ENCODE results near the gene MAP7D1.
A peak's percentile ranks its signal among the peaks of the same experiment; 100 is the strongest.
"Not testable (repeated sequence)": the region's sequence is repeated elsewhere in the genome, so short reads cannot be mapped to it uniquely, and the experiment has no call there.

MAP7D1 gene

DNA sequence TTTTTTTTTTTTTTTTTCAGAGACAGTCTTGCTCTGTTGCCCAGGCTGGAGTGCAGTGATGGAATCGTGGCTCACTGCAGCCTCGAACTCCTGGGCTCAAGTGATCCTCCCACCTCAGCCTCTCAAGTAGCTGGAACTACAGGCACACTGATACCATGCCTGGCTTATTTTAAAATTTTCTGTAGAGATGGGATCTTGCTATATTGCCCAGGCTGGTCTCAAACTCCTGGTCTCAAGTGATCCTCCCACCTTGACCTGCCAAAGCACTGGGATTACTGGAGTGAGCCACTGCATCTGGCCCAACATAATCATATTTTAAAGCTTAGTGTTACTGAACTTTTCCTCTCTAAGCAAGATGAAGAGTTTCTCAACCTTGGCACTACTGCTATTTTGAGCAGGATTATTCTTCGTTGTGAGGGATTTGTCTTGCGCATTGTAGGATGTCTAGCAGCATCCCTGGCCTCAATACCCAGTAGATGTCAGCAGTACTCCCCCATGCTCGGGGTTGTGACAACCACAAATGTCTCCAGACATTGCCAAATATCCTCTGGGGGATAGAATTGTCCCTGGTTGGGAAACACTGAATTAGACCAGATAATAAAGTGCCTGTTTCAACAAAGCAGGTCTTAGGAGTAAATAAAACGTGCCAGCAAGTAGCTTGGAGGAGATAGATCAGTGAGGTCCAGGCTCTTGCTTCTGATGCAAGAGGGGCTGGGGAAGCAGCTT, 53.2 kb downstream of the MAP7D1 start:
- no peaks in the 10 kb centered on the region for H3K9me3 ChIP-seq (ENCODE audit: control insufficient read depth, insufficient read depth, low read length)
- H3K36me3 ChIP-seq (ENCODE audit: control insufficient read depth, insufficient read depth, low read length) = no peaks in the 10 kb centered on the region
- no peak overlapping the region for H3K27ac ChIP-seq (ENCODE audit: low read depth, low read length)
- H3K4me1 ChIP-seq (ENCODE audit: control insufficient read depth, insufficient read depth, low read length) = no peaks in the 10 kb centered on the region
- H3K9ac ChIP-seq (ENCODE audit: low read depth, low read length) = no peak overlapping the region
- H3K4me3 ChIP-seq (ENCODE audit: low read depth, low read length) = no peak overlapping the region
- H3K27me3 ChIP-seq (ENCODE audit: control insufficient read depth, insufficient read depth, low read length) = no peaks in the 10 kb centered on the region

GRCh38 chr1:36211307-36211706, 55.3 kb downstream of the MAP7D1 start:
- Histone ChIP-seq H3K27ac (ENCODE audit: low read depth, low read length) (no peak overlapping the region), H3K4me1 (ENCODE audit: control insufficient read depth, insufficient read depth, low read length) (no peaks in the 10 kb centered on the region)

DNA sequence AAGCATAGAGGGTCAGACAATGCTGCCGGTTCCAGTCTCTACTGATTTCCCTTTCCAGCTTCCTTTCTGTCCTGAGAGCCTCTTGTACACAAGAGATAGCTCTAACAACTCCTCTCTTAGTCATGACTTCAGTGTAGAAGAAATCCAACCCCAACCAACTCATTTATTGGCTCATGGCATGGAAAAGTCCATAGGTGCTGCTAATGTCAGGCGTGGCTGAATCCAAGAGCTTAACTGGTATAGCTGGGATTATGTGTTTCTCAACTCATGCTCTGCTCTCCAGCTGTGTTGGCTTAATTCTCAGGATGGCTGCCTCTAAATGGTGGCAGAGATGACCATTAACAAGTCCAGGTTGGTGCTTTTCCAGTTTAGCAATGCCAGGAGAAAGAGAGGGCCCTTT, 55.9 kb downstream of the MAP7D1 start:
- Histone ChIP-seq H3K27me3 (ENCODE audit: control insufficient read depth, insufficient read depth, low read length) (no peaks in the 10 kb centered on the region), H3K9me3 (ENCODE audit: control insufficient read depth, insufficient read depth, low read length) (no peaks in the 10 kb centered on the region), H3K9ac (ENCODE audit: low read depth, low read length) (no peak overlapping the region), H3K36me3 (ENCODE audit: control insufficient read depth, insufficient read depth, low read length) (no peaks in the 10 kb centered on the region), H3K4me3 (ENCODE audit: low read depth, low read length) (no peak overlapping the region), H3K27ac (ENCODE audit: low read depth, low read length) (no peak overlapping the region), H3K4me1 (ENCODE audit: control insufficient read depth, insufficient read depth, low read length) (no peaks in the 10 kb centered on the region)

More at GRCh38 chr1:36211307-36211706, 55.3 kb downstream of the MAP7D1 start:
- Histone ChIP-seq H3K36me3 (ENCODE audit: control insufficient read depth, insufficient read depth, low read length) (no peaks in the 10 kb centered on the region), H3K9me3 (ENCODE audit: control insufficient read depth, insufficient read depth, low read length) (no peaks in the 10 kb centered on the region), H3K27me3 (ENCODE audit: control insufficient read depth, insufficient read depth, low read length) (no peaks in the 10 kb centered on the region), H3K4me3 (ENCODE audit: low read depth, low read length) (no peak overlapping the region), H3K9ac (ENCODE audit: low read depth, low read length) (no peak overlapping the region)

GRCh38 chr1:36212782-36213181, 56.8 kb downstream of the MAP7D1 start:
- no peak overlapping the region for H3K9ac ChIP-seq (ENCODE audit: low read depth, low read length)
- H3K4me1 ChIP-seq (ENCODE audit: control insufficient read depth, insufficient read depth, low read length) = no peaks in the 10 kb centered on the region
- no peaks in the 10 kb centered on the region for H3K27me3 ChIP-seq (ENCODE audit: control insufficient read depth, insufficient read depth, low read length)

DNA sequence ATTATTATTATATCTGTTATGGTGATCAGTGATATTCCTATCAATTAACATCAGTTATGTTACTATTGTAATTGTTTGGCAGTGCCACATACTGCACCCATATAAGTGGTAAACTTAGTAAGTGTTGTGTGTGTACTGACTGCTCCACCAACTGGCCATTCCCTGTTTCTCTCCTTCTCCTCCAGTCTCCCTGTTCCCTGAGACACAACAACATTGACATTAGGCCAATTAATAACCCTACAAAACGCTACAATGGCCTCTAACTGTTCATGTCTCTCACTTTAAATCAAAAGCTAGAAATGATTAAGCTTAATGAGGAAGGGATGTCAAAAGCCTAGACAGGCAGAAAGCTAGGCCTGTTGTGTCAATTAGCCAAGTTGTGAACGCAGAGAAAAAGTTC, 61.7 kb downstream of the MAP7D1 start:
- Histone ChIP-seq H3K4me3 (ENCODE audit: low read depth, low read length) (no peak overlapping the region), H3K36me3 (ENCODE audit: control insufficient read depth, insufficient read depth, low read length) (no peaks in the 10 kb centered on the region), H3K9me3 (ENCODE audit: control insufficient read depth, insufficient read depth, low read length) (no peaks in the 10 kb centered on the region), H3K4me1 (ENCODE audit: control insufficient read depth, insufficient read depth, low read length) (no peaks in the 10 kb centered on the region), H3K9ac (ENCODE audit: low read depth, low read length) (no peak overlapping the region), H3K27me3 (ENCODE audit: control insufficient read depth, insufficient read depth, low read length) (no peaks in the 10 kb centered on the region), H3K27ac (ENCODE audit: low read depth, low read length) (no peak overlapping the region)

More at GRCh38 chr1:36212782-36213181, 56.8 kb downstream of the MAP7D1 start:
- Histone ChIP-seq H3K36me3 (ENCODE audit: control insufficient read depth, insufficient read depth, low read length) (no peaks in the 10 kb centered on the region), H3K27ac (ENCODE audit: low read depth, low read length) (no peak overlapping the region), H3K9me3 (ENCODE audit: control insufficient read depth, insufficient read depth, low read length) (no peaks in the 10 kb centered on the region), H3K4me3 (ENCODE audit: low read depth, low read length) (no peak overlapping the region)

DNA sequence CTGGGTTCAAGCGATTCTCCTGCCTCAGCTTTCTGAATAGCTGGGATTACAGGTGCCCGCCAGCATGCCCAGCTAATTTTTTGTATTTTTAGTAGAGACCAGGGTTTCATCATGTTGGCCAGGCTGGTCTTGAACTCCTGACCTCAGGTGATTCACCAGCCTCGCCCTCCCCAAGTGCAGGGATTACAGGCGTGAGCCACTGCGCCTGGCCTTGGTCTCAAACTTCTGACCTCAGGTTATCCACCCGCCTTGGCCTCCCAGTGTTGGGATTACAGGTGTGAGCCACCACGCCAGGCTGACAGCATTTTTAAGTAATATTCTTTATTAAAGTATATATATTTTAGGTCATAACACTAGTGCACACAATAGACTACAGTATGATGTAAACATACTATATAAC, 65.9 kb downstream of the MAP7D1 start:
- H3K9me3 ChIP-seq (ENCODE audit: control insufficient read depth, insufficient read depth, low read length); H3K27ac ChIP-seq (ENCODE audit: low read depth, low read length); H3K36me3 ChIP-seq (ENCODE audit: control insufficient read depth, insufficient read depth, low read length); H3K27me3 ChIP-seq (ENCODE audit: control insufficient read depth, insufficient read depth, low read length); H3K9ac ChIP-seq (ENCODE audit: low read depth, low read length); H3K4me3 ChIP-seq (ENCODE audit: low read depth, low read length): not testable (repeated sequence)
- H3K4me1 ChIP-seq (ENCODE audit: control insufficient read depth, insufficient read depth, low read length) = peaks cover 15% of the 10 kb centered on the region

GRCh38 chr1:36222481-36223380, 66.8 kb downstream of the MAP7D1 start:
- peak overlapping the region; percentile 90 for H3K9ac ChIP-seq (ENCODE audit: low read depth, low read length)
- H3K4me3 ChIP-seq (ENCODE audit: low read depth, low read length) = peak overlapping the region; percentile 75
- H3K27ac ChIP-seq (ENCODE audit: low read depth, low read length) = peak overlapping the region; percentile 99

DNA sequence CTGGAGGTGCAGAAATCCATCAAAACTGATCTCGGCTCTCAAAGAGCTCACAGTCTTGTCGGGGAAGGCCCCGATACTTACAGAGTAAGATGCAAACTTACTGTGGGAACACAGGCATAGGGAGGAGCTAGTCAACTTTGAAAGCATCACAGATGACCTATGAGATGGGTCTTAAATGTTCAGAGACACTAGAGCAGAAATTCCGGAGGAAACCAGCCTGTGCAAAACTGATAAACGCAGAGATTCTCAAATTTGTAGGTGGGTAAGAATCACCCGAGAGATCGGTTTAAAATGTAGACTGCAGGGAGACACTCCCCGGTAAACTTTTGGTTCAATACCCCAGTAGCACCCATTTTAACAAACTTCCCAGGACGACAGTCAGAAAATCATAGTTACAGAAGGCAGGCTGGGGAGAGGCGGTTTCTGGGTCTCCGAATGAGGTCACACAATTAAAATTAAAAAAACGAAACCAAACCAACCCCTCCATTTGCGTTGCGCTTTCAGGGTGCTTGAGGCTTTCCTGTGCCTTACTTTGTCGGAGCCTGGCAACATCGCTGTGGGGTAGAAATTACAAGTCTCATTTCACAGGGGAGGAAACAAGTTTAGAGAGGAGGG, 67.5 kb downstream of the MAP7D1 start:
- Histone ChIP-seq H3K36me3 (ENCODE audit: control insufficient read depth, insufficient read depth, low read length) (peaks cover 15% of the 10 kb centered on the region), H3K27me3 (ENCODE audit: control insufficient read depth, insufficient read depth, low read length) (no peaks in the 10 kb centered on the region), H3K9me3 (ENCODE audit: control insufficient read depth, insufficient read depth, low read length) (no peaks in the 10 kb centered on the region), H3K27ac (ENCODE audit: low read depth, low read length) (peak overlapping the region; percentile 99), H3K4me3 (ENCODE audit: low read depth, low read length) (peak overlapping the region; percentile 75), H3K9ac (ENCODE audit: low read depth, low read length) (peak overlapping the region; percentile 90), H3K4me1 (ENCODE audit: control insufficient read depth, insufficient read depth, low read length) (peaks cover 15% of the 10 kb centered on the region)

More at GRCh38 chr1:36222481-36223380, 66.8 kb downstream of the MAP7D1 start:
- Histone ChIP-seq H3K36me3 (ENCODE audit: control insufficient read depth, insufficient read depth, low read length) (peaks cover 10% of the 10 kb centered on the region), H3K9me3 (ENCODE audit: control insufficient read depth, insufficient read depth, low read length) (no peaks in the 10 kb centered on the region), H3K27me3 (ENCODE audit: control insufficient read depth, insufficient read depth, low read length) (no peaks in the 10 kb centered on the region), H3K4me1 (ENCODE audit: control insufficient read depth, insufficient read depth, low read length) (peaks cover 15% of the 10 kb centered on the region)

DNA sequence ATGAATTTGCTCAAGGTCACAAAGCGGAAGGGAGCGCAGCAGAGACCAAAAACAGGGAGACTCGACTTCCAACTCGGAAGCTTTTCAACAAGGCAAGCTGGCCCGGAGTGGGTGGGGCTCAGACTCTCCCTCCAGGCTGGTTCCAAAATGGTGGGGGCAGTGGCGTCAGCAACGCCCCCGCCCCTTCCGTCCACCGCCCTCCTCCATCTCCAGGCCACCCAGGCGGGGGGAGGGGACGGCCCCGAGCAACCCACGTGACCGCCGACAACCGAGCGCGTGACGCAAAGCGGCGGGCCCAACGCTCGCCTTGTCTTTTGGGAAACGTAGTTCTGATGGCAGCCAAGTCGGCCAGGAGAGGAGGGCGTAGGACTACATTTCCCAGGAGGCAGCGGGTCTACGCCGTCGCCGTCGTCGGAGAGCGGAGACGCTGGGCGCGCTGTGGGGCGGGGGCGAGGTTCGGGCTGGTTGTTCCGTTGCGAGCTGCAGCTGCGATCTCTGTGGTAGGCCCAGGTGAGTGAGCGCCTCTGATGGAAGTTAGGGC, 68.1 kb downstream of the MAP7D1 start, which contains the start of gene THRAP3:
Gene THRAP3, plus strand, starts transcription at position 448 of the 541 bp plus-strand sequence. CDS start 58,121 bp downstream, outside the sequence.
- H3K9me3 ChIP-seq (ENCODE audit: control insufficient read depth, insufficient read depth, low read length) = no peaks in the 10 kb centered on the region
- H3K27me3 ChIP-seq (ENCODE audit: control insufficient read depth, insufficient read depth, low read length) = no peaks in the 10 kb centered on the region
- peaks cover 15% of the 10 kb centered on the region for H3K4me1 ChIP-seq (ENCODE audit: control insufficient read depth, insufficient read depth, low read length)
- peak within 1 kb of the TSS; percentile 99 for H3K27ac ChIP-seq (ENCODE audit: low read depth, low read length)
- peak within 1 kb of the TSS; percentile 96 for H3K4me3 ChIP-seq (ENCODE audit: low read depth, low read length)
- H3K36me3 ChIP-seq (ENCODE audit: control insufficient read depth, insufficient read depth, low read length) = peaks cover 19% of the 10 kb centered on the region
- peak within 1 kb of the TSS; percentile 95 for H3K9ac ChIP-seq (ENCODE audit: low read depth, low read length)

GRCh38 chr1:36224537-36225282, 68.8 kb downstream of the MAP7D1 start:
- Histone ChIP-seq H3K27me3 (ENCODE audit: control insufficient read depth, insufficient read depth, low read length) (no peaks in the 10 kb centered on the region), H3K27ac (ENCODE audit: low read depth, low read length) (peak overlapping the region; percentile 96), H3K9ac (ENCODE audit: low read depth, low read length) (peak overlapping the region; percentile 95), H3K4me3 (ENCODE audit: low read depth, low read length) (peak overlapping the region; percentile 96), H3K9me3 (ENCODE audit: control insufficient read depth, insufficient read depth, low read length) (no peaks in the 10 kb centered on the region), H3K36me3 (ENCODE audit: control insufficient read depth, insufficient read depth, low read length) (peaks cover 19% of the 10 kb centered on the region), H3K4me1 (ENCODE audit: control insufficient read depth, insufficient read depth, low read length) (peaks cover 15% of the 10 kb centered on the region)
